ENCODE measurements around the gene PPDPF.

Gene PPDPF

GRCh38 chr20:63540417-63541186, 20.0 kb downstream of the PPDPF start:
- no peak overlapping the region for H3K4me3 ChIP-seq (ENCODE audit: extremely low read depth, insufficient read depth, low read length, poor library complexity, severe bottlenecking)
- WGBS, 2 experiments (ENCODE audit: insufficient coverage in 2 of 2), result 89 to 91% methylated on average over 45 to 47 of the region's 49 CpGs
- no peak overlapping the region for H3K27ac ChIP-seq (ENCODE audit: low read depth, low read length, severe bottlenecking)
- H3K9me3 ChIP-seq (ENCODE audit: control insufficient read depth, low read length), result no peaks in the 10 kb centered on the region
- H3K4me1 ChIP-seq (ENCODE audit: control insufficient read depth, insufficient read depth, low read length, poor library complexity, severe bottlenecking), result peaks cover 15% of the 10 kb centered on the region
- no peaks in the 10 kb centered on the region for H3K36me3 ChIP-seq (ENCODE audit: control insufficient read depth, insufficient read depth, low read length)

- H3K36me3 ChIP-seq (ENCODE audit: control insufficient read depth, insufficient read depth, low read length), result no peaks in the 10 kb centered on the region
- peaks cover 15% of the 10 kb centered on the region for H3K4me1 ChIP-seq (ENCODE audit: control insufficient read depth, insufficient read depth, low read length, poor library complexity, severe bottlenecking)
- no peak overlapping the region for H3K27ac ChIP-seq (ENCODE audit: low read depth, low read length, severe bottlenecking)
- WGBS, 2 experiments (ENCODE audit: insufficient coverage in 2 of 2), result 95 to 96% methylated on average over 27 to 28 of the region's 28 CpGs
- H3K9me3 ChIP-seq (ENCODE audit: control insufficient read depth, low read length), result no peaks in the 10 kb centered on the region
- H3K4me3 ChIP-seq (ENCODE audit: extremely low read depth, insufficient read depth, low read length, poor library complexity, severe bottlenecking), result no peak overlapping the region
Measured at GRCh38 chr20:63541371-63541770, 20.8 kb downstream of the PPDPF start.

GRCh38 chr20:63542031-63542559, 21.5 kb downstream of the PPDPF start:
- WGBS, 2 experiments (ENCODE audit: insufficient coverage in 2 of 2), result 93 to 95% methylated on average over 33 to 36 of the region's 36 CpGs
- Histone ChIP-seq H3K36me3 (ENCODE audit: control insufficient read depth, insufficient read depth, low read length) (no peaks in the 10 kb centered on the region), H3K27ac (ENCODE audit: low read depth, low read length, severe bottlenecking) (no peak overlapping the region), H3K4me1 (ENCODE audit: control insufficient read depth, insufficient read depth, low read length, poor library complexity, severe bottlenecking) (peaks cover 15% of the 10 kb centered on the region), H3K9me3 (ENCODE audit: control insufficient read depth, low read length) (no peaks in the 10 kb centered on the region), H3K4me3 (ENCODE audit: extremely low read depth, insufficient read depth, low read length, poor library complexity, severe bottlenecking) (no peak overlapping the region)

DNA sequence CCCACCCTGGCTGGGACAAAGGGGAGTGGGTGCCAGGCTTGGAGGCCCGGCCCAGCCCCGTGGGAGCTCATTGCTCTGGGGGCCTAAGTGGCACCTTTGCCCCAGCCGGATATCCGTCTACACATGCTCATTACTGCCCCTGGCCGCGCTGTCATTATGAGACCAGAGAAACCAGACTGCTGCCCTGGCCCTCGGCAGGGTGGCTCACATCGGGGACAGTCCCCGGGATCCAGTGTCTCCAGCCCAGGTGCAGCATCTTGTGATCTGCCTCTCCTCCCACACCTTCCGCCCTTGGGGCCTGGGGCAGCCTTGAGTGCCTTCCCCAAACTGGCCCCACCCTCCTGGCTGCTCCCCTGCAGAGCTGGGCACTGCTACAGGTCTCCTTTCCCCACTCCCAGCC, 22.1 kb downstream of the PPDPF start:
- H3K4me3 ChIP-seq (ENCODE audit: extremely low read depth, insufficient read depth, low read length, poor library complexity, severe bottlenecking), result no peak overlapping the region

DNA sequence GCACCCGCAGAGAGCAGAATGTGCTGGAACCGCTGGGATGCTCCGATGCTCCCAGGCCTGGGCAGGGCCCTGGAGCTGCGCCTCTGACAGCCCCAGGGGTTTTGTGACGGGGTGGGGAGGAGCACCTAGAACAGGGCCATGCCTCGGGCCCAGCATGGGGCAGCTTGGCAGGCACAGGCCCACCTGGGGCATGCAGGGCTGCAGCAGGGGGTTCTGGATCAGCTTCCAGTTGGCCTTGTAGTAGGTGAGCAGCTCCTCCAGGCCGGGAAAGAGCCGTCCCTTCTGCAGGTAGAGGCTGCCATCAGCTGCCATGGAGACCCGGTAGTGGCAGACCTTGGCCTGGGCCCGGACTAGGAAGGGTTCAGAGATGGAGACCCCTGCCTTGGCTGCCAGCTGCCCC, 22.6 kb downstream of the PPDPF start:
- Histone ChIP-seq H3K27ac (ENCODE audit: low read depth, low read length, severe bottlenecking) (no peak overlapping the region), H3K36me3 (ENCODE audit: control insufficient read depth, insufficient read depth, low read length) (no peaks in the 10 kb centered on the region), H3K4me3 (ENCODE audit: extremely low read depth, insufficient read depth, low read length, poor library complexity, severe bottlenecking) (no peak overlapping the region), H3K4me1 (ENCODE audit: control insufficient read depth, insufficient read depth, low read length, poor library complexity, severe bottlenecking) (peaks cover 12% of the 10 kb centered on the region), H3K9me3 (ENCODE audit: control insufficient read depth, low read length) (no peaks in the 10 kb centered on the region)
- WGBS, 2 experiments (ENCODE audit: insufficient coverage in 2 of 2), result 83 to 87% methylated on average over 6 to 9 of the region's 10 CpGs

More for the DNA sequence above, 22.1 kb downstream of the PPDPF start:
- H3K9me3 ChIP-seq (ENCODE audit: control insufficient read depth, low read length), result no peaks in the 10 kb centered on the region
- H3K4me1 ChIP-seq (ENCODE audit: control insufficient read depth, insufficient read depth, low read length, poor library complexity, severe bottlenecking), result peaks cover 14% of the 10 kb centered on the region
- 91 to 93% methylated on average over 9 to 10 of the region's 10 CpGs for WGBS, 2 experiments (ENCODE audit: insufficient coverage in 2 of 2)
- H3K36me3 ChIP-seq (ENCODE audit: control insufficient read depth, insufficient read depth, low read length), result no peaks in the 10 kb centered on the region
- H3K27ac ChIP-seq (ENCODE audit: low read depth, low read length, severe bottlenecking), result no peak overlapping the region

- 88 to 93% methylated on average over 6 of the region's 6 CpGs for WGBS, 2 experiments (ENCODE audit: insufficient coverage in 2 of 2)
- Histone ChIP-seq H3K4me3 (ENCODE audit: extremely low read depth, insufficient read depth, low read length, poor library complexity, severe bottlenecking) (no peak overlapping the region), H3K4me1 (ENCODE audit: control insufficient read depth, insufficient read depth, low read length, poor library complexity, severe bottlenecking) (peaks cover 12% of the 10 kb centered on the region), H3K36me3 (ENCODE audit: control insufficient read depth, insufficient read depth, low read length) (no peaks in the 10 kb centered on the region), H3K27ac (ENCODE audit: low read depth, low read length, severe bottlenecking) (no peak overlapping the region), H3K9me3 (ENCODE audit: control insufficient read depth, low read length) (no peaks in the 10 kb centered on the region)
Measured at GRCh38 chr20:63543733-63544132, 23.2 kb downstream of the PPDPF start.

DNA sequence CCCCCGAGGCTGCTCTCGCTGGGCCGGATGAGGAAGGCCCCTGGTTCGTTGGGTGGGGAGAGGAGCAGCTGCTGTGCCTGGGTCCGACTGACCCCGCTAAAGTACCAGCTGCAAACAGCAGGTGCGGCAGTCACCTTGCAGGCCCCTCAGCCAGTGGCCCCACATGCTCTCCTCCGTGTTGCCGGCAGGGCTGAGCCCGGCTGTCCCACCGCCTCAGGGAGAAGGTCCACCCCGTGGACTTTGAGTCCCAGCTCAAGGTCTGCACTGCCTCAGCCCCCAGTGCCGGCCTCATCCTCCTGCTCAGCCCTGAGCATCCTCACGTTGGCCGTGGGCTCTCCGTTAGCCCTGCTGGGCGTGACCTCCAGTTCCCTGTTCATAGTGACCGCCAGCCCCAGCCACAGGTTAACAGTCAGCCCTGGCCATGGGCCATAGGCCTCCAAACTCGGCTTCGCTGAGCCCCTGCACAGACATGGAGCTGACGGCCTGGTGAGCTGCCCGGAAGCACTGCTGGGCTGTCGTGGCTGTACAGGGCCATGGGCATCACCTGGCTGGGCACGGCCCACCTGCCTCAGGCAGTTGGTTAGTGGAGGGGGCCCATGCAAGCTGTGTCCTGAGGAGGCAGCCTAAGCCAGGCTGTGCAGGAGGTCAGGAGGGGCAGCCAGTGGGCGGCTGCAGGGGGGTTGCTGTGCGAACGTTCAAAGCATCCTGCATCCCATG, 23.8 kb downstream of the PPDPF start:
- WGBS, 2 experiments (ENCODE audit: insufficient coverage in 2 of 2), result 87 to 92% methylated on average over 27 of the region's 27 CpGs
- Histone ChIP-seq H3K4me3 (ENCODE audit: extremely low read depth, insufficient read depth, low read length, poor library complexity, severe bottlenecking) (no peak overlapping the region), H3K4me1 (ENCODE audit: control insufficient read depth, insufficient read depth, low read length, poor library complexity, severe bottlenecking) (peaks cover 12% of the 10 kb centered on the region), H3K27ac (ENCODE audit: low read depth, low read length, severe bottlenecking) (no peak overlapping the region), H3K9me3 (ENCODE audit: control insufficient read depth, low read length) (no peaks in the 10 kb centered on the region), H3K36me3 (ENCODE audit: control insufficient read depth, insufficient read depth, low read length) (no peaks in the 10 kb centered on the region)

DNA sequence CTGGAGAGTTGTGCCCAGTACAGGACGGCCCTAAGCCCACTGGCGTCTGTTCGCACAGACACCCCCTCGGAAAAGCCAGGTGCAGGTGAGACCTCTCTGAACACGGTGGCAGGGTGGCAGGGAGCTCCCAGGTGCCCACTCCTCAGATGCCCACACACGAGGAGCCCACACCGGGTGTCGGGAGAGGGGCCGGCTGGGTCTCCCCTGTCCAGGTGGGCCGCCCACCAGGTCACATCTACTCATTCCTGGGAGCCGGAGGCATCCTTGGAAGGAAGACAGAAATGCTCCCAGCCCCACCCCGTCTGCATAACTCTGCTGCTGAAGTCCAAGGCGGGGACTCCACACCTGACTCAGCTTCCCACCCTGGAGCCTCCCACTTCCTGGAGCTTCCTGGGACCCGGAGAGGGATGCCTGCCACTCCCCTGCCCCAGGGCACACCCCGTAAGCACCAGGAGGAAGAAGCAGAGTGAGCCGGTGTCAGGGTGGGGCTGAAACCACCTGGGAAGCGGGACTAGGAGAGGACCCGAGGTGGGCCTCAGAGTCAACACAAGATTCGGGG, 24.5 kb downstream of the PPDPF start:
- Histone ChIP-seq H3K4me3 (ENCODE audit: extremely low read depth, insufficient read depth, low read length, poor library complexity, severe bottlenecking) (no peak overlapping the region), H3K4me1 (ENCODE audit: control insufficient read depth, insufficient read depth, low read length, poor library complexity, severe bottlenecking) (peaks cover 10% of the 10 kb centered on the region), H3K36me3 (ENCODE audit: control insufficient read depth, insufficient read depth, low read length) (no peaks in the 10 kb centered on the region), H3K9me3 (ENCODE audit: control insufficient read depth, low read length) (no peaks in the 10 kb centered on the region), H3K27ac (ENCODE audit: low read depth, low read length, severe bottlenecking) (no peak overlapping the region)
- 72 to 78% methylated on average over 12 to 18 of the region's 19 CpGs for WGBS, 2 experiments (ENCODE audit: insufficient coverage in 2 of 2)

- Histone ChIP-seq H3K4me1 (ENCODE audit: control insufficient read depth, insufficient read depth, low read length, poor library complexity, severe bottlenecking) (peaks cover 6% of the 10 kb centered on the region), H3K36me3 (ENCODE audit: control insufficient read depth, insufficient read depth, low read length) (no peaks in the 10 kb centered on the region), H3K4me3 (ENCODE audit: extremely low read depth, insufficient read depth, low read length, poor library complexity, severe bottlenecking) (no peak overlapping the region), H3K9me3 (ENCODE audit: control insufficient read depth, low read length) (no peaks in the 10 kb centered on the region), H3K27ac (ENCODE audit: low read depth, low read length, severe bottlenecking) (no peak overlapping the region)
- WGBS, 2 experiments (ENCODE audit: insufficient coverage in 2 of 2), result 71 to 73% methylated on average over 4 of the region's 6 CpGs
Measured at GRCh38 chr20:63545814-63546213, 25.2 kb downstream of the PPDPF start.

GRCh38 chr20:63546256-63546955, 25.8 kb downstream of the PPDPF start:
- H3K27ac ChIP-seq (ENCODE audit: low read depth, low read length, severe bottlenecking), result no peak overlapping the region
- no peak overlapping the region for H3K4me3 ChIP-seq (ENCODE audit: extremely low read depth, insufficient read depth, low read length, poor library complexity, severe bottlenecking)
- peaks cover 6% of the 10 kb centered on the region for H3K4me1 ChIP-seq (ENCODE audit: control insufficient read depth, insufficient read depth, low read length, poor library complexity, severe bottlenecking)
- 90% methylated on average over 15 to 17 of the region's 20 CpGs for WGBS, 2 experiments (ENCODE audit: insufficient coverage in 2 of 2)
- H3K36me3 ChIP-seq (ENCODE audit: control insufficient read depth, insufficient read depth, low read length), result no peaks in the 10 kb centered on the region
- H3K9me3 ChIP-seq (ENCODE audit: control insufficient read depth, low read length), result no peaks in the 10 kb centered on the region

All from mesodermal cell (in vitro differentiated cells).